SK-N-SH (cell line): ENCODE data around the gene BIRC5. TPM values are rescaled to one million over a fixed set of nuclear protein-coding genes. Genes with fewer than 3 reads are reported as not detected.

ENCODE experiments used
- CTCF ChIA-PET: fragments of 300-600, 350-600 bp; formaldehyde crosslinking; extraction: SDS; loops from one replicate; lab custom pipeline; 2021; lab: Yijun Ruan, JAX
- POLR2A ChIA-PET: fragments of 350-600 bp; sonication (Branson Sonifier 250); formaldehyde crosslinking; extraction: SDS; loops from one replicate; lab custom pipeline; 2020; ENCODE audit warnings: antibody characterized with exemption, inconsistent platforms; lab: Yijun Ruan, JAX
- DNase-seq: peaks from one replicate; pipeline ENCODE4 v3.0.0; 2012
- H2AFZ ChIP-seq: fragments of 200-600 bp; sonication (generic); 2 replicates; pipeline ENCODE4 v1.8.1; 2016; ENCODE audit warnings: antibody characterized with exemption, mild to moderate bottlenecking, low read depth
- H3F3A ChIP-seq: fragments of 200-600 bp; sonication (generic); replicated peaks from 2 replicates; pipeline ENCODE3; 2016; ENCODE audit warnings: antibody characterized with exemption, mild to moderate bottlenecking; ENCODE audit not compliant: insufficient read depth
- H3K27ac ChIP-seq, 2 experiments: fragments of 200-500 bp in 1 of 2; fragments of 200-600 bp in 1 of 2; sonication (Bioruptor generic) in 1 of 2; sonication (generic), shearing (Covaris generic) in 1 of 2; 2 replicates each; pipeline versions ENCODE4 v1.5.1 to v1.6.1; 2014 to 2016; ENCODE audit warnings: low read depth in 2 of 2, inconsistent platforms in 1 of 2, low read length in 1 of 2, mild to moderate bottlenecking in 1 of 2, mixed read lengths in 1 of 2
- H3K27me3 ChIP-seq: fragments of 200-600 bp; sonication (generic), shearing (Covaris generic); 2 replicates; pipeline ENCODE4 v1.6.1; 2016; ENCODE audit warnings: mixed run types; ENCODE audit not compliant: insufficient read depth
- H3K36me3 ChIP-seq, 2 experiments: fragments of 200-500 bp in 1 of 2; fragments of 200-600 bp in 1 of 2; sonication (Bioruptor generic) in 1 of 2; sonication (generic) in 1 of 2; replicated peaks in 1 of 2; 2 replicates each; pipeline versions ENCODE3 to v1.5.1; 2014 to 2016; ENCODE audit warnings: low read length in 1 of 2, mild to moderate bottlenecking in 1 of 2; ENCODE audit not compliant: insufficient read depth in 2 of 2, control insufficient read depth in 1 of 2
- H3K4me1 ChIP-seq, 2 experiments: fragments of 200-500 bp in 1 of 2; fragments of 200-600 bp in 1 of 2; sonication (Bioruptor generic) in 1 of 2; sonication (generic), shearing (Covaris generic) in 1 of 2; 2 replicates each; pipeline versions ENCODE4 v1.5.1 to v1.6.1; 2014 to 2016; ENCODE audit warnings: low read depth in 1 of 2, low read length in 1 of 2, mixed run types in 1 of 2; ENCODE audit not compliant: insufficient read depth in 2 of 2, control insufficient read depth in 1 of 2
- H3K4me2 ChIP-seq: fragments of 200-600 bp; sonication (generic), shearing (Covaris generic); 2 replicates; pipeline ENCODE4 v1.6.1; 2017; ENCODE audit warnings: mixed run types
- H3K4me3 ChIP-seq, 2 experiments: fragments of 200-500 bp in 1 of 2; fragments of 200-600 bp in 1 of 2; sonication (Bioruptor generic) in 1 of 2; sonication (generic), shearing (Covaris generic) in 1 of 2; 2 replicates each; pipeline versions ENCODE4 v1.5.1 to v1.8.1; 2014 to 2016; ENCODE audit warnings: low read depth in 2 of 2, inconsistent platforms in 1 of 2, low read length in 1 of 2, mild to moderate bottlenecking in 1 of 2, mixed read lengths in 1 of 2, moderate library complexity in 1 of 2
- H3K79me2 ChIP-seq: fragments of 200-600 bp; sonication (generic); 2 replicates; pipeline ENCODE4 v1.8.1; 2017; ENCODE audit warnings: mild to moderate bottlenecking; ENCODE audit not compliant: insufficient read depth
- H3K9ac ChIP-seq: fragments of 200-600 bp; sonication (generic); 2 replicates; pipeline ENCODE4 v1.6.1; 2017; ENCODE audit warnings: mixed run types
- H3K9me2 ChIP-seq: fragments of 200-600 bp; sonication (generic); 2 replicates; pipeline ENCODE4 v1.6.1; 2017; ENCODE audit warnings: mixed run types
- H3K9me3 ChIP-seq: fragments of 200-600 bp; sonication (generic); 2 replicates; pipeline ENCODE4 v1.6.1; 2017; ENCODE audit warnings: mixed run types, mild to moderate bottlenecking, moderate library complexity
- H4K20me1 ChIP-seq: fragments of 200-600 bp; sonication (generic); 2 replicates; pipeline ENCODE4 v1.6.1; 2017; ENCODE audit warnings: mild to moderate bottlenecking, mixed run types; ENCODE audit not compliant: insufficient read depth
- CHD2 ChIP-seq: fragments of 150-350 bp; IDR thresholded peaks from 2 replicates; pipeline ENCODE4 v1.6.1; 2018; ENCODE audit warnings: low read length; ENCODE audit not compliant: partially characterized antibody
- EP300 ChIP-seq, 2 experiments: IDR thresholded peaks; 2 replicates each; pipeline versions ENCODE4 v1.4.0 to v1.6.1; 2012; ENCODE audit warnings: borderline replicate concordance in 1 of 2, low read depth in 1 of 2, low read length in 1 of 2
- FOXJ3 ChIP-seq: sonication (generic); formaldehyde crosslinking; IDR thresholded peaks from 2 replicates; pipeline ENCODE4 v1.5.1; 2020; ENCODE audit warnings: mild to moderate bottlenecking, missing genetic modification reagents
- FOXM1 ChIP-seq: IDR thresholded peaks from 2 replicates; pipeline ENCODE4 v1.4.0; 2012; ENCODE audit warnings: low read depth, mild to moderate bottlenecking
- JUND ChIP-seq: IDR thresholded peaks from 2 replicates; pipeline ENCODE4 v1.4.0; 2012
- NFIC ChIP-seq: IDR thresholded peaks from 2 replicates; pipeline ENCODE4 v1.4.0; 2012; ENCODE audit warnings: borderline replicate concordance
- POLR2AphosphoS5 ChIP-seq: IDR thresholded peaks from 2 replicates; pipeline ENCODE4 v1.6.1; 2012; ENCODE audit warnings: low read depth, low read length
- RFX5 ChIP-seq: IDR thresholded peaks from 2 replicates; pipeline ENCODE4 v1.6.1; 2012; ENCODE audit warnings: mild to moderate bottlenecking, improper control_type of control experiment, low read length
- SMC3 ChIP-seq: IDR thresholded peaks from 2 replicates; pipeline ENCODE4 v1.6.1; 2012; ENCODE audit warnings: low read depth, low read length, improper control_type of control experiment
- TAF1 ChIP-seq: IDR thresholded peaks from 2 replicates; pipeline ENCODE4 v1.6.1; 2012; ENCODE audit warnings: low read depth, mild to moderate bottlenecking, low read length, moderate library complexity, borderline replicate concordance
- TCF12 ChIP-seq: IDR thresholded peaks from 2 replicates; pipeline ENCODE4 v1.4.0; 2012
- YY1 ChIP-seq: IDR thresholded peaks from 2 replicates; pipeline ENCODE4 v1.4.0; 2012; ENCODE audit warnings: low read depth, mild to moderate bottlenecking
- WGBS: methylation state at CpG from one replicate; pipeline ENCODE4 v1.1.6; 2017; ENCODE audit warnings: low lambda C conversion rate; 5-methylcytosine and 5-hydroxymethylcytosine counted together
- polyA plus RNA-seq, 3 experiments: library from polyadenylated mRNA; depleted of rRNA; stranded (reverse); fragments of >200 nt; gene quantifications; 2 replicates each; pipeline ENCODE4 v1.2.3, GENCODE V29; 2012
- TF ChIP-seq, protein P1 (sequence below): IDR thresholded peaks from 2 replicates; pipeline ENCODE4; 2012
- TF ChIP-seq, protein P2 (sequence below): IDR thresholded peaks from 2 replicates; pipeline ENCODE4 v1.4.0; 2012; ENCODE audit warnings: low read depth, borderline replicate concordance
- TF ChIP-seq, protein P3 (sequence below): fragments of 200-600 bp; sonication (generic); IDR thresholded peaks from 2 replicates; pipeline ENCODE4 v1.6.1; 2017; ENCODE audit warnings: antibody characterized with exemption, mild to moderate bottlenecking, moderate library complexity
- TF ChIP-seq, protein P4 (sequence below): IDR thresholded peaks from 2 replicates; pipeline ENCODE4 v1.4.0; 2012; ENCODE audit warnings: low read depth
- TF ChIP-seq, protein P5 (sequence below): fragments of 150-350 bp; IDR thresholded peaks from 2 replicates; pipeline ENCODE4 v1.6.1; 2016; ENCODE audit warnings: mild to moderate bottlenecking, low read depth, low read length
- TF ChIP-seq, protein P6 (sequence below): fragments of 150-350 bp; IDR thresholded peaks from 2 replicates; pipeline ENCODE4 v1.6.1; 2017; ENCODE audit warnings: antibody characterized with exemption, low read length, low read depth, borderline replicate concordance

BIRC5 gene
- polyA plus RNA-seq, 1 of the 3 experiments (the other 2 are of a cell fraction), result 31.4 TPM

DNA sequence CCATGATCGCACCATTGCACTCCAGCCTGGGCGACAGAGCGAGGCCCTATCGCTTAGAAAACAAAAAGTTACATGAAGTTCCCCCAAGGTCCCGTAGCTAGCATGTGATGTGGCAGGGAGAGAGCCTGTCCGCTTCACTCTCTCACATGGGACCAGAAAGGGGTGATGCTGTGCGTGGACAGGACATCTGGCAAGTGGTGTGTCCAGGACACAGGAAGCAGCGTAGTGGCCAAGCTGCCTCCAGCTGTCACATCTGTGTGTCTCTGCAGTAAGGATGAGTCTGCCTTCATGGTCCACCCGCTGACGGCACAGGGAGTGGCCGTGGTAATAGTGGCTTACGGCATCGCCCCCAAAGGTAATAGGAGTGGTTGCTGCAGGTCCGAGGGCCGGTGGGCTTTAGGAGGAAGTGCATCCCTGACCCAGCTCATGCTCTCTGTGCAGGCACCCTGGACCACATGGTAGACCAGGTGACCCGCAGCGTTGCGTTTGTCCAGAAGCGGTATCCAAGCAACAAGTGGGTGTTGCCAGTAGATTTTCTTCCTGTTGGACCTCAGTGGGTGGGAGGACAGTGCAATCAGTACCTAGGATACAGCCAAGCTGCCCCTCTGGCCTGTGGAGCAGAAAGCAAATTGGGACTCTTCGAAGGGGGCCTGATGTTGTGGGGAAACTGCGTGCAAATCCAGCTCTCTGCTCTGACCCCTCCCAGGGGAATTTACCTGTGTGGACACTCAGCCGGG, 9.5 kb upstream of the BIRC5 start:
- Histone ChIP-seq H3F3A (no peaks in the 10 kb centered on the region), H3K36me3 (peaks cover 0 to 3% of the 10 kb centered on the region in 2 experiments), H3K9ac (no peak overlapping the region)
- no peak for DNase-seq
- no peak for TF ChIP-seq FOXJ3 (CRISPR knock-in tag)
- TF ChIP-seq, protein P1, sequence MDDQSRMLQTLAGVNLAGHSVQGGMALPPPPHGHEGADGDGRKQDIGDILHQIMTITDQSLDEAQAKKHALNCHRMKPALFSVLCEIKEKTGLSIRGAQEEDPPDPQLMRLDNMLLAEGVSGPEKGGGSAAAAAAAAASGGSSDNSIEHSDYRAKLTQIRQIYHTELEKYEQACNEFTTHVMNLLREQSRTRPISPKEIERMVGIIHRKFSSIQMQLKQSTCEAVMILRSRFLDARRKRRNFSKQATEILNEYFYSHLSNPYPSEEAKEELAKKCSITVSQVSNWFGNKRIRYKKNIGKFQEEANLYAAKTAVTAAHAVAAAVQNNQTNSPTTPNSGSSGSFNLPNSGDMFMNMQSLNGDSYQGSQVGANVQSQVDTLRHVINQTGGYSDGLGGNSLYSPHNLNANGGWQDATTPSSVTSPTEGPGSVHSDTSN, result no peak
- TF ChIP-seq YY1, result no peak
- TF ChIP-seq CHD2, result no peak
- TF ChIP-seq TAF1, result no peak
- TF ChIP-seq JUND, result no peak
- no peak for TF ChIP-seq TCF12
- TF ChIP-seq NFIC, result no peak
- TF ChIP-seq POLR2AphosphoS5, result no peak
- TF ChIP-seq RFX5, result no peak
- TF ChIP-seq EP300 (IDR thresholded peaks at IDR 0.05; ENCODE audit: borderline replicate concordance in 1 of 2, low read depth in 1 of 2, low read length in 1 of 2), result no peak
- TF ChIP-seq, protein P2, sequence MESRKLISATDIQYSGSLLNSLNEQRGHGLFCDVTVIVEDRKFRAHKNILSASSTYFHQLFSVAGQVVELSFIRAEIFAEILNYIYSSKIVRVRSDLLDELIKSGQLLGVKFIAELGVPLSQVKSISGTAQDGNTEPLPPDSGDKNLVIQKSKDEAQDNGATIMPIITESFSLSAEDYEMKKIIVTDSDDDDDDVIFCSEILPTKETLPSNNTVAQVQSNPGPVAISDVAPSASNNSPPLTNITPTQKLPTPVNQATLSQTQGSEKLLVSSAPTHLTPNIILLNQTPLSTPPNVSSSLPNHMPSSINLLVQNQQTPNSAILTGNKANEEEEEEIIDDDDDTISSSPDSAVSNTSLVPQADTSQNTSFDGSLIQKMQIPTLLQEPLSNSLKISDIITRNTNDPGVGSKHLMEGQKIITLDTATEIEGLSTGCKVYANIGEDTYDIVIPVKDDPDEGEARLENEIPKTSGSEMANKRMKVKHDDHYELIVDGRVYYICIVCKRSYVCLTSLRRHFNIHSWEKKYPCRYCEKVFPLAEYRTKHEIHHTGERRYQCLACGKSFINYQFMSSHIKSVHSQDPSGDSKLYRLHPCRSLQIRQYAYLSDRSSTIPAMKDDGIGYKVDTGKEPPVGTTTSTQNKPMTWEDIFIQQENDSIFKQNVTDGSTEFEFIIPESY, result no peak
- no peak for TF ChIP-seq FOXM1
- TF ChIP-seq, protein P3, sequence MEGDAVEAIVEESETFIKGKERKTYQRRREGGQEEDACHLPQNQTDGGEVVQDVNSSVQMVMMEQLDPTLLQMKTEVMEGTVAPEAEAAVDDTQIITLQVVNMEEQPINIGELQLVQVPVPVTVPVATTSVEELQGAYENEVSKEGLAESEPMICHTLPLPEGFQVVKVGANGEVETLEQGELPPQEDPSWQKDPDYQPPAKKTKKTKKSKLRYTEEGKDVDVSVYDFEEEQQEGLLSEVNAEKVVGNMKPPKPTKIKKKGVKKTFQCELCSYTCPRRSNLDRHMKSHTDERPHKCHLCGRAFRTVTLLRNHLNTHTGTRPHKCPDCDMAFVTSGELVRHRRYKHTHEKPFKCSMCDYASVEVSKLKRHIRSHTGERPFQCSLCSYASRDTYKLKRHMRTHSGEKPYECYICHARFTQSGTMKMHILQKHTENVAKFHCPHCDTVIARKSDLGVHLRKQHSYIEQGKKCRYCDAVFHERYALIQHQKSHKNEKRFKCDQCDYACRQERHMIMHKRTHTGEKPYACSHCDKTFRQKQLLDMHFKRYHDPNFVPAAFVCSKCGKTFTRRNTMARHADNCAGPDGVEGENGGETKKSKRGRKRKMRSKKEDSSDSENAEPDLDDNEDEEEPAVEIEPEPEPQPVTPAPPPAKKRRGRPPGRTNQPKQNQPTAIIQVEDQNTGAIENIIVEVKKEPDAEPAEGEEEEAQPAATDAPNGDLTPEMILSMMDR, result no peak
- TF ChIP-seq, protein P4, sequence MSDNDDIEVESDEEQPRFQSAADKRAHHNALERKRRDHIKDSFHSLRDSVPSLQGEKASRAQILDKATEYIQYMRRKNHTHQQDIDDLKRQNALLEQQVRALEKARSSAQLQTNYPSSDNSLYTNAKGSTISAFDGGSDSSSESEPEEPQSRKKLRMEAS, result no peak
- no peak for TF ChIP-seq SMC3
- TF ChIP-seq, protein P5, sequence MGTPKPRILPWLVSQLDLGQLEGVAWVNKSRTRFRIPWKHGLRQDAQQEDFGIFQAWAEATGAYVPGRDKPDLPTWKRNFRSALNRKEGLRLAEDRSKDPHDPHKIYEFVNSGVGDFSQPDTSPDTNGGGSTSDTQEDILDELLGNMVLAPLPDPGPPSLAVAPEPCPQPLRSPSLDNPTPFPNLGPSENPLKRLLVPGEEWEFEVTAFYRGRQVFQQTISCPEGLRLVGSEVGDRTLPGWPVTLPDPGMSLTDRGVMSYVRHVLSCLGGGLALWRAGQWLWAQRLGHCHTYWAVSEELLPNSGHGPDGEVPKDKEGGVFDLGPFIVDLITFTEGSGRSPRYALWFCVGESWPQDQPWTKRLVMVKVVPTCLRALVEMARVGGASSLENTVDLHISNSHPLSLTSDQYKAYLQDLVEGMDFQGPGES, result no peak
- TF ChIP-seq, protein P6, sequence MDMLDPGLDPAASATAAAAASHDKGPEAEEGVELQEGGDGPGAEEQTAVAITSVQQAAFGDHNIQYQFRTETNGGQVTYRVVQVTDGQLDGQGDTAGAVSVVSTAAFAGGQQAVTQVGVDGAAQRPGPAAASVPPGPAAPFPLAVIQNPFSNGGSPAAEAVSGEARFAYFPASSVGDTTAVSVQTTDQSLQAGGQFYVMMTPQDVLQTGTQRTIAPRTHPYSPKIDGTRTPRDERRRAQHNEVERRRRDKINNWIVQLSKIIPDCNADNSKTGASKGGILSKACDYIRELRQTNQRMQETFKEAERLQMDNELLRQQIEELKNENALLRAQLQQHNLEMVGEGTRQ, result no peak
- TF ChIP-seq, all 33 proteins: peak for 0
- Histone ChIP-seq H3K79me2 (no peaks in the 10 kb centered on the region), H3K4me3 (no peak overlapping the region), H3K4me2 (no peak overlapping the region), H4K20me1 (no peaks in the 10 kb centered on the region), H3K27ac (no peak overlapping the region), H3K9me2 (no peaks in the 10 kb centered on the region), H3K4me1 (no peaks in the 10 kb centered on the region), H2AFZ (no peak overlapping the region), H3K9me3 (no peaks in the 10 kb centered on the region), H3K27me3 (no peaks in the 10 kb centered on the region)
- 92% methylated on average over 22 of the region's 22 CpGs for WGBS
- POLR2A ChIA-PET, result interaction anchor here (0.7 to 0.9 kb wide), 2 partner anchors 9 to 15 kb away, joined by 3 read pairs; partner anchors contain the start of gene BIRC5
- CTCF ChIA-PET, result interaction anchor here (1.0 to 5.9 kb wide), 5 partner anchors 17 to 92 kb away, joined by 3 to 22 read pairs (median 12); partner anchors contain the start of genes AFMID and TK1
